ENCODE measurements around the gene PLCH1. TPM values are rescaled to one million over a fixed set of nuclear protein-coding genes. Genes with fewer than 3 reads are reported as not detected.

Gene PLCH1
- total and polyA plus RNA-seq, 2 of the 8 experiments (the other 6 are each of a cell fraction or from before 2014, with no cell fraction given) = 5.8 to 17.2 TPM

DNA sequence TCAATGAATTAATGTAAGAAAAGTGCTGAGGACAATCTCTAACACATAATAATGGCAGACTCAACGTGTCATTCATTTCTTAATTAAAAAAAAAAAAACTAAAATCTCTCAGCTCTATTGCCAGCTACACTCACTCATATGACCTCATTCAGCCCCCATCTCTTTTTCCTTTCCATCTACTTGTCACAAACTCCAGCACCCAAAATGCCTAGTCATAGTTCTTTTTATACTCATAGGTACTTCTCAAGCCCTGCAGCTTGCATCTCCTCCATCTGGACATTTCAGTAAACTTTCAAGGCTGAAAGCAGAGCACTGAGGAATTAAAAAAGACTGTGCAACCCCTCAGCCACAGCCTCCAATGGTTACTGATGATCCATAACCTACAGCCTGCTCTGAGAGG, 109.8 kb downstream of the PLCH1 start (continued):
- TF ChIP-seq GTF2F1 (IDR thresholded peaks at IDR 0.05; ENCODE audit: borderline replicate concordance, low read depth, low read length) (no peak), EZH2 (IDR thresholded peaks at IDR 0.05; ENCODE audit: low read depth, low read length, severe bottlenecking) (no peak), JUND (IDR thresholded peaks at IDR 0.05; ENCODE audit: low read length) (no peak), TAF7 (optimal IDR thresholded peaks at IDR 0.05; ENCODE audit: borderline replicate concordance, low read depth, low read length) (no peak), ASH2L (IDR thresholded peaks at IDR 0.05; ENCODE audit: low read length) (no peak), SIN3A (conservative IDR thresholded peaks at IDR 0.05 in 1 of 2, IDR thresholded peaks at IDR 0.05 in 1 of 2; ENCODE audit: low read depth in 1 of 2, low read length in 2 of 2) (no peak), RFX5 (IDR thresholded peaks at IDR 0.05; ENCODE audit: borderline replicate concordance, low read depth, low read length) (no peak)

Measured in H1 (cell line).